Thyroid gland (tissue), 4 donors: Measurements from ENCODE around the gene OR12D3.

ENCODE experiments used
- CTCF ChIP-seq, 6 experiments: fragments of 200-600 bp in 3 of 6; fragments of 450-650 bp in 3 of 6; sonication (generic) in 3 of 6; IDR thresholded peaks; one replicate each; pipeline ENCODE4 v1.5.1; 2016 to 2019; ENCODE audit warnings: antibody characterized with exemption in 6 of 6, mild to moderate bottlenecking in 2 of 6, inconsistent platforms in 1 of 6, moderate library complexity in 1 of 6
- POLR2A ChIP-seq, 2 donors: fragments of 450-650 bp; IDR thresholded peaks; one replicate each; pipeline ENCODE4 v1.6.1; 2017; ENCODE audit warnings: antibody characterized with exemption in 2 of 2, mild to moderate bottlenecking in 2 of 2, moderate library complexity in 1 of 2

GRCh38 chr6:29355603-29356002, 19.5 kb downstream of the OR12D3 start:
- TF ChIP-seq POLR2A (IDR thresholded peaks at IDR 0.05), result no peak
- no peak for TF ChIP-seq CTCF (IDR thresholded peaks at IDR 0.05)
